Measurements from ENCODE around the gene ANKRD33B.
A peak's percentile ranks its signal among the peaks of the same experiment; 100 is the strongest.

ANKRD33B gene

DNA sequence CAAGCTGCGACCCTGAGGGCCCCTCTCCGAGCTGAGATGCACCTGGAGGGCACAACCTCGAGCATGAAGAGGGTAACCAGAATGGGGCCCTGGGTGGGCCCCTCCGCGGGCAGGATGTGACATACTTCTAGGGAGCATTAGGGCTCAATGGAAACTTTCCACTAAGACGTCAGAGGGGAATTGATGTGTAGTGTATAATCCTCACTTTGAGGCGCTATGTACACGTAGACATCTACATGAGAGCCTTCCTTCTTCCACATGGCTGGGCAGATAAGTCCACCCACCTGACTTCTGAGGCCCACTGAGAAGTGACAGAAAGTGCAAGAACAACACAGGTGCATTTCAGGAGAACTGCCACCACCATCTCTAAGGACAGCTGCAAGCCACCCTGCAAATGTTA, 136.1 kb downstream of the ANKRD33B start:
- no peak for DNase-seq (ENCODE audit: low spot score)

DNA sequence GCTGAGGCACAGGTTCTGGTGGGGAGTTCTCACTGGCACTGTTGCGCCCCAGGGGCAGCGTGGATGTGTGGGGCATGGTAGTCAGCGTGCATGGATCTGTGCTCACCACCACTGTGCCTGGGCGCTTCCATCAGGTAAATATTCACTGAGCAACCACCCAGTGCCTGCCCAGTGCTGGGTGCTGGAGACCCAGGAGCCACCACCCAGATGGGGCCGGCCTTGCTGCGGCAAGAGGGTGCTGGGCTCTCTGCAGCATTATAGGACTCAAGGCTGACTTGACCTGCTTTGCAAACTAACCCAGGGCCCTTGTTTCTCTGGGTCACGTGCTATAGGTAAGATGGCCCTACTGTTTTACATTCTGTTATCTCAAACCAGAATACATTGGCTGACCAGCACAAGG, 136.6 kb downstream of the ANKRD33B start:
- no peak for DNase-seq (ENCODE audit: low spot score)

DNA sequence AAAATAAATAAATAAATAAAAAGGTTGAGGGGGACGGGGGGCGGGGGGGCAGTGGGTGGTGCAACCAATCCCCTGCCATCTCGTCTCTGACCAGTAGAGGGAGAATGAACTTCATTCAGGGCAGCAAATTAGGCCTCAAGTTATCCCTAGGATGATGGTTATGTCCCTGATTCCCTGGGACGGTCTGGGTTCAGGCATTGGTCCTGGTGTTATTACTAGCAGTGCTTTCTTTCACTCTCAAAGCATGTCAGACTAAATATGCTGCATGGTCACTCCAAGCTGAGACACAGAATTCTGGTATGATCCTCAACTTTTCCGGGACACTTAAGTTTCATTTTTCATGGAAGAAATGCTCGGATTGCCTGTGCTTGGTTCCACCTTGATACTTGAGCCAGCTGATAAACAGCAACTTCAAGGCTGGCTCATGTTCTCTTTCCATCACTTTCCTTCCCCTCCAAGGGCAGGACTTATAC, 137.7 kb downstream of the ANKRD33B start:
- DNase-seq (ENCODE audit: low spot score) = peak; percentile 52

DNA sequence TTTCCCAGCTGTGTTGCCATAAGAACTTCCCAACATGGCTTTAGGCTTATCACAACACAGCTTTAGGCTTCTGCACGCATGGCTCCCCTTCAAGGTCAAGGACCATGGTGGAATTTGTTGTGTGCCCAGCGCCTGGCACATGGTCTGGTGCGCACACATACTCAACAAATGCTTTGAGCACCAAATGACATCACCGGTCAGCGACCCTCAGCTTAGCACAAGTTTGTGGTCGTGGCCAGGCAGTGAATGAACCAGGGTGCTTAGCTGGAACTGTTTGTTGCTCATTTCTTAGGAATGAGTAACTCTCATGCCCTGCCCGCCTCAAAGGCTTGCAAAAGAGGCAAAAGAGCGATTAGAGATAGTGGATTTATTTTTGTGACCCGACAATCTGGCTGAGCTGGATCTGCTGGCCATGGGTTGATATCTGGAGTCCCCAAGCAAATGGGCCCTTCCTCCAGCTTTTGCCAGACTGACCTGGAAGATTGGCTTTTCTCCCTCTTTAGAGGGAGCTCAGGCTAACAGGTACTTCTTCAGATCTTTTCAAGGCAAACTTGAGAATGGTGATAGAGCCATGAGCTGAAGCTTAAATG, 138.3 kb downstream of the ANKRD33B start:
- no peak for DNase-seq (ENCODE audit: low spot score)

DNA sequence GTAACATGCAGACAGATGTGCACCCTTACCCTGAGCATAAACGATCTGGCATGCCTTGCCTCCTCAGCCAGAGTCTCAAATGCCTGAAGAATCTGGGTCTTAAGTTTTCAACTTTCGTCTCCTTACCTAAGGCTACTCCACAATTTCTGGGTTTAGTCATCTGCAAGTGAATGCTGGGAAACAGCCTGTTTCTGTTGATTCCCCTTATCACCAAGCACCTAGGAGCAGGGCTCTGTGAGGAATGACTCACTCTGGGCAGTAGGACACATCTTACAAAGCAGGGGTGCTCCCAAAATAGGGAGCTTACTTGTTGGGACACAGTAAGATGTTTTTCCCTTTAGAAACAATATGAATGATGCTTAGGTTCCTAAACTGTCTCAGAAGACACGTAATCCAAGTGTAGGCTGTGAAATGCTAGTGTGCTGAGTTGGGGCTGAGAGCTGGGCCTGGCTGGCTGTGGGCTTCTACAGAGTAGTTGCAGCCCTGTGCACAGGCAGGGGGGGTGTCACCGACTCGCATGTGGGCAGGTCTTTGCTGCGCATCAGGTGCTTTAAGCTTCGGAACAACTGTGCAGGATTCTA, 139.1 kb downstream of the ANKRD33B start:
- no peak for DNase-seq (ENCODE audit: low spot score)

DNA sequence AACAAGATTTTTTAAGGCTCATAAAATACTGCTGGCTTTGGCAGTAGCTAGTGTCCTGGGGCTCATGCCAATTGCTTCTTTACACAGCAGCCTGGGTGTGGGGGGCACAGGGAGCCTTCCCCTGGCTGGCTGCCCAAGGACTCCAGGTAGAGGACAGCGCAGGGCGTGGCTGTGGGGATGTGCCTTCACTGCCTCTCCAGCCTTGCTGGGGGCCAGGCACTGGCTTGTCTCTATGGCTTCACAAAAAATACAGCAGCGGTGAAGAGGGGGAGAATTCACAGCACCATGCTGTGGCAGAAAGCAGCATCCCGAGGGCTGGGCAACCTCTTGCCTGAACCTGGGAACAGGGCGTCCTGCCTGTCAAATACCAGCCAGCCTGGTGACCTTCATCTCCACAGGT, 139.8 kb downstream of the ANKRD33B start:
- no peak for DNase-seq (ENCODE audit: low spot score)

DNA sequence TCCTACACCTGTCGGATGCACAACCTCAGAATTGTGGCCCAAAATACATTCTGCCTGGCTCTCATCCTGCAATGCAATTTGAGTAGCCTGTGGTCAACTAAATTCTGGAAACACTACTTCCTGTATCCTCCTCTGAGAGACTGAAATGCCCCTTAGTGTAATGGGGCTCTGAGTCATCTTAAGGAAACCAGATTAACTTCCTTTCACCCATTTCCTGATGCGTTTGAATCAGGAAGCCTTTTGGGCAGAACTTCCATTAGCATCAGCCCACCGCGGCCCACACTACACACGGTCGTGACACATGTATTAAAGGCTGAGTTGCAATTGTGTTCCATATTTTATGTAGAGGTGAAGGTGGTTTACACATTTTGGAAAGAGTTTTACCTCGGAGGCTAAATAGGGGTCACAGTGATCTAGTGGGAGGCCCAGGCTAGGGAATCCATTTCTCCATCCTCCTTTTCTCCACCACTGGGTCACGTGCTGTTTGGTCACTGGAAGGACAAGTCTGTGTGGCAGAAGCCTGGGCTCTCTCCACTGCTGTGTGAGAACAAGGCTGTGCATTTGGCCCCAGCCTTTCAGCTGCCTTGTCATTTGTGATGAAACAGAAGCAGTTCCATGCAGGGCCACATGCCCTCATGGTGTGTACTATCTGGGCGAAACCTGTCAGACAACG, 141.2 kb downstream of the ANKRD33B start:
- DNase-seq (ENCODE audit: low spot score) = no peak

DNA sequence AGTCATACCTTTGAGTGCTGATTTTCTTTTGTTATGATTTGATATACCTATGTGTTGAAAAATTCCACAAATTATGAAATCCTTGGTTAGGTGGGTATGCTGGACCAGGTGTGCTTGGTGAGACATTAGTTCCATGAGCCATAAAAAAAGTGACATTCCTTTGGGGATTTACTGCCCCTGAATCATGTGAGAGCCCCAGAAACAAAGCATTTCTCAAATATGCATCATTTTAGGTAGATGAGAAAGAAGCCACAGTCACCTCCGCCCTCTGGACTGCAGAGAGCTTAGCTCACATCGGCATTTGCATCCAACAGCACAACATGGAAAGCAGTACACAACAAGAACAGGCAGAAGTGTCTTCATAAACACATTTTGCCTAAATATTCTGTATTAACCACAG, 141.9 kb downstream of the ANKRD33B start:
- DNase-seq (ENCODE audit: low spot score) = no peak

DNA sequence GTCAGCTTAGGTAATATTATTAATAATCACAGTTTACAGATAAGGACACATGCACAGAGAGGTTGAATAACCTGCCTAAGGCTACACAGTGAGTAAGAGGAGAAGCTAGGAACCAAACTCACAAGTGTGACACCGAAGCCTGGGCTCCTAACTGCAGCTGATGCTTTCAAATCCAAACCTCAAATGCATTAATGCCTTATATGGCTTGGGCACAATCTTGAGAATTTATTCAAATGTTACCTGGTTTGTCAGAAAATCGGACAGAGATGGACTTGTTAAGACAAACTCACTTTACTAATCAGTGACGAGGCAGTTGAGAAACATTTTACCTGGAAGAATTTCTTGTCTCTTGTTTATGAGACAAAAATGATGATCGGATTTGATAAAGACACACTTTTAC, 142.5 kb downstream of the ANKRD33B start:
- DNase-seq (ENCODE audit: low spot score) = no peak

Data from HuH-7.5 (cell line).